ENCODE measurements around the gene WDR62. TPM values are rescaled to one million over a fixed set of nuclear protein-coding genes. Genes with fewer than 3 reads are reported as not detected.
"Not testable (repeated sequence)": the region's sequence is repeated elsewhere in the genome, so short reads cannot be mapped to it uniquely, and the experiment has no call there.

Gene WDR62
- total and polyA plus RNA-seq, 2 donors (not counting 3 experiments of a cell fraction or from before 2014, with no cell fraction given), result 8.0 to 13.4 TPM

DNA sequence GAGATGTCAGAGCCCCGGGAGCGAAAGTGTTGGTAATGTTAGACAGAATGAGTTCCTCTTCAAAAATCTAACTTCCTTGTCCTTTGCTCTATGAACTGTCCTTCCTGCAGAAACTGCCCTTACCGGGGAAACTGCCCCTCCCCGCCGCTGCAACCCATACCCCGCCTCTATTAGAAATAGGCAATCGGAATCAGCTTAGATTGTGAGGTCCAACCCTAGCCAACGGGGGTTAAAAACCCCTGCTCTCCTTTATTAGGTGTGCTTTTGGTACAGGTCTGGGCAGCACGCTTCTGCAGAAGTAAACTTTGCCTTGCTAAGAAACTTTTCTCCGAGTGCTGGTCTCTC is 73.7 kb downstream of the WDR62 start:
- Histone ChIP-seq H3K9me1 (replicated peaks; ENCODE audit: control insufficient read depth, extremely low read depth, insufficient read depth, low read length) (no peaks in the 10 kb centered on the region), H3K9me3 (replicated peaks; ENCODE audit: control insufficient read depth, insufficient read depth, low read length) (no peaks in the 10 kb centered on the region), H3K4me3 (replicated peaks in 1 of 3; ENCODE audit: insufficient read depth in 1 of 3, low read depth in 1 of 3, low read length in 3 of 3) (peak overlapping the region; percentile 23 to 55 (median 31)), H3K4me2 (ENCODE audit: insufficient read depth, low read length) (peak overlapping the region; percentile 63), H3K36me3 (ENCODE audit: control insufficient read depth in 2 of 2, extremely low read depth in 1 of 2, insufficient read depth in 2 of 2, low read length in 2 of 2) (peaks cover 4 to 6% of the 10 kb centered on the region in 2 experiments), H3K27me3 (ENCODE audit: control insufficient read depth in 2 of 2, insufficient read depth in 2 of 2, low read length in 2 of 2) (no peaks in the 10 kb centered on the region), H3K79me2 (ENCODE audit: control insufficient read depth, insufficient read depth, low read length) (no peaks in the 10 kb centered on the region), H4K20me1 (replicated peaks; ENCODE audit: control insufficient read depth, extremely low read depth, insufficient read depth, low read length) (no peaks in the 10 kb centered on the region), H2AFZ (ENCODE audit: low read depth, low read length) (peak overlapping the region; percentile 37), H3K4me1 (ENCODE audit: control insufficient read depth, extremely low read depth, insufficient read depth, low read length) (peaks cover 11% of the 10 kb centered on the region), H3K9ac (replicated peaks; ENCODE audit: extremely low read depth, insufficient read depth, low read length) (peak overlapping the region; percentile 57), H3K27ac (ENCODE audit: insufficient read depth, low read depth, low read length) (peak overlapping the region; percentile 62)
- dilution Hi-C loops (cut with MboI; ENCODE audit: extremely low pct_ligation_motif_present, low sequenced_read_pairs), result no loop called here
- CTCF ChIA-PET, result interaction anchor here (0.6 to 4.8 kb wide), 21 partner anchors 8 to 119 kb away, joined by 3 to 126 read pairs (median 6); partner anchors contain the start of genes CAPNS1, COX7A1, POLR2I and SYNE4
- no TSS peak for BruUV-seq (replicated peaks)
- intact Hi-C loops (cut with micrococcal nuclease), result loop anchor here (1.0 to 5.0 kb wide), 4 partner anchors 12 to 644 kb away; partner anchors contain the start of genes CAPNS1, COX7A1 and ZNF850
- POLR2A ChIA-PET, result interaction anchor here (0.9 to 2.1 kb wide), 7 partner anchors 9 to 87 kb away, joined by 3 to 10 read pairs (median 3); partner anchors contain the start of genes CAPNS1, POLR2I, TBCB and ZNF146
- TF ChIP-seq MYC (IDR thresholded peaks at IDR 0.05; ENCODE audit: low read depth, low read length), result no peak
- TF ChIP-seq POLR2AphosphoS5 (IDR thresholded peaks at IDR 0.05; ENCODE audit: insufficient read depth, low read depth, low read length), result no peak
- TF ChIP-seq, protein P1, sequence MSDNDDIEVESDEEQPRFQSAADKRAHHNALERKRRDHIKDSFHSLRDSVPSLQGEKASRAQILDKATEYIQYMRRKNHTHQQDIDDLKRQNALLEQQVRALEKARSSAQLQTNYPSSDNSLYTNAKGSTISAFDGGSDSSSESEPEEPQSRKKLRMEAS (IDR thresholded peaks at IDR 0.05; ENCODE audit: insufficient read depth, insufficient read length), result no peak
- no peak for TF ChIP-seq GATA2 (IDR thresholded peaks at IDR 0.05; ENCODE audit: insufficient read depth, insufficient read length, low read depth, low read length)
- TF ChIP-seq EZH2 (IDR thresholded peaks at IDR 0.05; ENCODE audit: borderline replicate concordance, low read depth, low read length, severe bottlenecking), result no peak
- TF ChIP-seq POLR2A (IDR thresholded peaks at IDR 0.05; ENCODE audit: low read depth, low read length), result no peak
- no peak for TF ChIP-seq JUN (IDR thresholded peaks at IDR 0.05; ENCODE audit: borderline replicate concordance, insufficient read depth, insufficient read length, low read depth)
- TF ChIP-seq, protein P2, sequence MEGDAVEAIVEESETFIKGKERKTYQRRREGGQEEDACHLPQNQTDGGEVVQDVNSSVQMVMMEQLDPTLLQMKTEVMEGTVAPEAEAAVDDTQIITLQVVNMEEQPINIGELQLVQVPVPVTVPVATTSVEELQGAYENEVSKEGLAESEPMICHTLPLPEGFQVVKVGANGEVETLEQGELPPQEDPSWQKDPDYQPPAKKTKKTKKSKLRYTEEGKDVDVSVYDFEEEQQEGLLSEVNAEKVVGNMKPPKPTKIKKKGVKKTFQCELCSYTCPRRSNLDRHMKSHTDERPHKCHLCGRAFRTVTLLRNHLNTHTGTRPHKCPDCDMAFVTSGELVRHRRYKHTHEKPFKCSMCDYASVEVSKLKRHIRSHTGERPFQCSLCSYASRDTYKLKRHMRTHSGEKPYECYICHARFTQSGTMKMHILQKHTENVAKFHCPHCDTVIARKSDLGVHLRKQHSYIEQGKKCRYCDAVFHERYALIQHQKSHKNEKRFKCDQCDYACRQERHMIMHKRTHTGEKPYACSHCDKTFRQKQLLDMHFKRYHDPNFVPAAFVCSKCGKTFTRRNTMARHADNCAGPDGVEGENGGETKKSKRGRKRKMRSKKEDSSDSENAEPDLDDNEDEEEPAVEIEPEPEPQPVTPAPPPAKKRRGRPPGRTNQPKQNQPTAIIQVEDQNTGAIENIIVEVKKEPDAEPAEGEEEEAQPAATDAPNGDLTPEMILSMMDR (IDR thresholded peaks at IDR 0.05; ENCODE audit: extremely low read depth in 1 of 2, insufficient read depth in 1 of 2, low read depth in 1 of 2, low read length in 2 of 2), result no peak
- TF ChIP-seq FOS (IDR thresholded peaks at IDR 0.05; ENCODE audit: borderline replicate concordance, insufficient read depth, low read length), result no peak
- FAIRE-seq (no peak), DNase-seq (ENCODE audit: low read depth, low spot score) (no peak)

DNA sequence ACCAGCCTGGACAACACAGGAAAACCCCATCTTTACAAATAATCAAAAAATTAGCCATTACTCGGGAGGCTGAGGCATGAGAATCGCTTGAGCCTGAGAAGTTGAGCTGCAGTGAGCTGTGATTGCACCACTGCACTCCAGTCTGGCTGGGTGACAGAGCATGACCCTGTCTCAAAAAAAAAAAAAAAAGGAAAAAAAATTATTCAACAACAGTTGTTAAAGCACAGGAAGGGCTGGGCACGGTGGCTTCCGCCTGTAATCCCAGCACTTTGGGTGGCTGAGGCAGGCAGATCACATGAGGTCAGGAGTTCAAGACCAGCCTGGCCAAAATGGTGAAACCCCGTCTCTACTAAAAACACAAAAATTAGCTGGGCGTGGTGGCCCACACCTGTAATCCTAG is 76.5 kb downstream of the WDR62 start:
- H3K9me1 ChIP-seq (replicated peaks; ENCODE audit: control insufficient read depth, extremely low read depth, insufficient read depth, low read length); H2AFZ ChIP-seq (ENCODE audit: low read depth, low read length): not testable (repeated sequence)
- CTCF ChIA-PET, result interaction anchor here (0.7 to 1.6 kb wide), 2 partner anchors 71 to 339 kb away, joined by 4 read pairs; no protein-coding TSS in a partner anchor

DNA sequence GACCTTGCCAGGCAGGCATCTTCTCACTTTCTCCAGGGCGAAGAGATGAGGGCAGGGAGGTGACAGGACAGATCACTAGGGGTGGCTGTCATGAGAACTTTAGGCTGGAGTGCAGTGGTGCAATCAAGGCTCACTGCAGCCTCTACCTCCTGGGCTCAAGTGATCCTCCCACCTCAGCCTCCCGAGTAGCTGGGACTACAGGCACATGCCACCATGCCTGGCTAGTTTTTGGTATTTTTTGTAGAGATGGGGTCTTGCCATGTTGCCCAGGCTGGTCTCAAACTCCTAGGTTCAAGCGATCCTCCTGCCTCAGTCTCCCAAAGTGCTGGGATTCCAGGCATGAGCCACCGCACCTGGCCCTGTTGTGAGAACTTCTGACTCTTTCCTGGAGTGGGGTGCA is 80.2 kb downstream of the WDR62 start:
- H3K4me1 ChIP-seq (ENCODE audit: control insufficient read depth, extremely low read depth, insufficient read depth, low read length), result peaks cover 18% of the 10 kb centered on the region
- FAIRE-seq; H3K27me3 ChIP-seq (ENCODE audit: control insufficient read depth in 2 of 2, insufficient read depth in 2 of 2, low read length in 2 of 2); H3K4me2 ChIP-seq (ENCODE audit: insufficient read depth, low read length); H3K27ac ChIP-seq (ENCODE audit: insufficient read depth, low read depth, low read length); H3K79me2 ChIP-seq (ENCODE audit: control insufficient read depth, insufficient read depth, low read length); POLR2A ChIA-PET; H4K20me1 ChIP-seq (replicated peaks; ENCODE audit: control insufficient read depth, extremely low read depth, insufficient read depth, low read length); CTCF ChIA-PET; H2AFZ ChIP-seq (ENCODE audit: low read depth, low read length); H3K4me3 ChIP-seq (replicated peaks in 1 of 3; ENCODE audit: insufficient read depth in 1 of 3, low read depth in 1 of 3, low read length in 3 of 3); H3K9me1 ChIP-seq (replicated peaks; ENCODE audit: control insufficient read depth, extremely low read depth, insufficient read depth, low read length); H3K9me3 ChIP-seq (replicated peaks; ENCODE audit: control insufficient read depth, insufficient read depth, low read length); intact Hi-C loops (cut with micrococcal nuclease); dilution Hi-C loops (cut with MboI; ENCODE audit: extremely low pct_ligation_motif_present, low sequenced_read_pairs); H3K36me3 ChIP-seq (ENCODE audit: control insufficient read depth in 2 of 2, extremely low read depth in 1 of 2, insufficient read depth in 2 of 2, low read length in 2 of 2); BruUV-seq (replicated peaks); DNase-seq (ENCODE audit: low read depth, low spot score); H3K9ac ChIP-seq (replicated peaks; ENCODE audit: extremely low read depth, insufficient read depth, low read length): not testable (repeated sequence)

More for the DNA sequence above, 76.5 kb downstream of the WDR62 start:
- POLR2A ChIA-PET; H4K20me1 ChIP-seq (replicated peaks; ENCODE audit: control insufficient read depth, extremely low read depth, insufficient read depth, low read length); dilution Hi-C loops (cut with MboI; ENCODE audit: extremely low pct_ligation_motif_present, low sequenced_read_pairs); intact Hi-C loops (cut with micrococcal nuclease); FAIRE-seq; H3K36me3 ChIP-seq (ENCODE audit: control insufficient read depth in 2 of 2, extremely low read depth in 1 of 2, insufficient read depth in 2 of 2, low read length in 2 of 2); DNase-seq (ENCODE audit: low read depth, low spot score); H3K27ac ChIP-seq (ENCODE audit: insufficient read depth, low read depth, low read length); H3K4me2 ChIP-seq (ENCODE audit: insufficient read depth, low read length); H3K9ac ChIP-seq (replicated peaks; ENCODE audit: extremely low read depth, insufficient read depth, low read length); H3K27me3 ChIP-seq (ENCODE audit: control insufficient read depth in 2 of 2, insufficient read depth in 2 of 2, low read length in 2 of 2); H3K4me3 ChIP-seq (replicated peaks in 1 of 3; ENCODE audit: insufficient read depth in 1 of 3, low read depth in 1 of 3, low read length in 3 of 3); BruUV-seq (replicated peaks); H3K79me2 ChIP-seq (ENCODE audit: control insufficient read depth, insufficient read depth, low read length); H3K9me3 ChIP-seq (replicated peaks; ENCODE audit: control insufficient read depth, insufficient read depth, low read length): not testable (repeated sequence)
- H3K4me1 ChIP-seq (ENCODE audit: control insufficient read depth, extremely low read depth, insufficient read depth, low read length), result peaks cover 11% of the 10 kb centered on the region

Data from endothelial cell of umbilical vein (primary cell).